B cell (primary cell): ENCODE measurements around the gene PHC3. TPM values are rescaled to one million over a fixed set of nuclear protein-coding genes. Genes with fewer than 3 reads are reported as not detected.
A peak's percentile ranks its signal among the peaks of the same experiment; 100 is the strongest.

ENCODE experiments used
- ATAC-seq: fragments of 200-7000 bp; cut with Tn5 transposase; one replicate; pipeline ENCODE4 v1.10.0; 2021; ENCODE audit warnings: low read depth, mild to moderate bottlenecking, moderate number of reproducible peaks, moderate library complexity
- CTCF ChIA-PET: fragments of 350-600 bp; sonication (Branson Sonifier 250); formaldehyde crosslinking; loops from one replicate; lab custom pipeline; 2021; ENCODE audit warnings: antibody characterized with exemption, inconsistent platforms; lab: Charles Lee
- POLR2A ChIA-PET: fragments of 350-600 bp; sonication (Branson Sonifier 250); formaldehyde crosslinking; loops from one replicate; lab custom pipeline; 2021; ENCODE audit warnings: antibody characterized with exemption; lab: Charles Lee
- DNase-seq: peaks from one replicate; pipeline ENCODE4 v3.0.0; 2013
- H2AFZ ChIP-seq: 2 replicates; pipeline ENCODE4 v1.6.1; 2012; ENCODE audit warnings: mild to moderate bottlenecking, low read depth, low read length; ENCODE audit not compliant: insufficient read depth, poor library complexity, severe bottlenecking
- H3K27ac ChIP-seq, 2 donors: 1 replicate in 1 of 2; 2 replicates in 1 of 2; pipeline ENCODE4 v1.5.1; 2012 to 2013; ENCODE audit warnings: low read length in 2 of 2, mild to moderate bottlenecking in 2 of 2, moderate library complexity in 1 of 2
- H3K27me3 ChIP-seq, 4 experiments: fragments of 200-600 bp in 1 of 4; sonication (generic) in 1 of 4; replicated peaks in 1 of 4; 1 replicate in 2 of 4; 2 replicates in 2 of 4; pipeline versions ENCODE4 v1.6.1 to v1.7.0; 2013 to 2016; ENCODE audit warnings: low read length in 3 of 4, mild to moderate bottlenecking in 2 of 4, mixed read lengths in 1 of 4, moderate library complexity in 1 of 4; ENCODE audit not compliant: insufficient read depth in 4 of 4, control insufficient read depth in 3 of 4; ENCODE audit errors: control extremely low read depth in 1 of 4
- H3K36me3 ChIP-seq, 2 experiments: replicated peaks in 1 of 2; 1 replicate in 1 of 2; 2 replicates in 1 of 2; pipeline versions ENCODE4 v1.6.1 to v1.7.1; 2013; ENCODE audit warnings: low read length in 1 of 2; ENCODE audit not compliant: insufficient read depth in 2 of 2, control insufficient read depth in 1 of 2; ENCODE audit errors: control extremely low read depth in 1 of 2, extremely low read depth in 1 of 2
- H3K4me1 ChIP-seq, 2 donors: fragments of 200-600 bp in 1 of 2; sonication (generic) in 1 of 2; 1 replicate in 1 of 2; 2 replicates in 1 of 2; pipeline versions ENCODE4 v1.5.1 to v1.6.1; 2013 to 2017; ENCODE audit warnings: low read length in 2 of 2; ENCODE audit not compliant: control insufficient read depth in 2 of 2, insufficient read depth in 2 of 2
- H3K4me2 ChIP-seq: replicated peaks from 2 replicates; pipeline ENCODE3; 2012; ENCODE audit warnings: mild to moderate bottlenecking, low read depth, low read length; ENCODE audit not compliant: poor library complexity, severe bottlenecking
- H3K4me3 ChIP-seq, 5 experiments: fragments of 200-600 bp in 1 of 5; sonication (generic) in 1 of 5; 1 replicate in 3 of 5; 2 replicates in 2 of 5; pipeline versions ENCODE4 v1.5.1 to v1.7.0; 2011 to 2016; ENCODE audit warnings: low read length in 4 of 5, mild to moderate bottlenecking in 4 of 5, low read depth in 2 of 5, control low read depth in 1 of 5, moderate library complexity in 1 of 5; ENCODE audit not compliant: insufficient read depth in 1 of 5; ENCODE audit errors: control extremely low read depth in 1 of 5, extremely low read depth in 1 of 5
- H3K79me2 ChIP-seq: fragments of 200-600 bp; sonication (generic); one replicate; pipeline ENCODE4 v1.6.0; 2016; ENCODE audit warnings: low read length; ENCODE audit not compliant: control insufficient read depth, insufficient read depth
- H3K9ac ChIP-seq: fragments of 200-600 bp; sonication (generic); 2 replicates; pipeline ENCODE4 v1.6.1; 2017; ENCODE audit warnings: mild to moderate bottlenecking, low read length, moderate library complexity
- H3K9me3 ChIP-seq, 3 donors: one replicate each; pipeline versions ENCODE4 v1.6.1 to v1.7.1; 2013; ENCODE audit warnings: low read length in 2 of 3; ENCODE audit not compliant: control insufficient read depth in 2 of 3, insufficient read depth in 1 of 3; ENCODE audit errors: control extremely low read depth in 1 of 3
- H4K20me1 ChIP-seq: 2 replicates; pipeline ENCODE4 v1.6.0; 2012; ENCODE audit warnings: mild to moderate bottlenecking, low read length; ENCODE audit not compliant: insufficient read depth, control insufficient read depth, poor library complexity, severe bottlenecking
- H3K27ac Mint-ChIP-seq: one replicate; pipeline ENCODE4 v1.8.0; 2021; ENCODE audit warnings: mixed read lengths
- H3K27me3 Mint-ChIP-seq: one replicate; pipeline ENCODE4 v1.8.0; 2021; ENCODE audit warnings: mixed read lengths
- H3K4me1 Mint-ChIP-seq: one replicate; pipeline ENCODE4 v1.8.0; 2021; ENCODE audit warnings: mixed read lengths
- H3K4me3 Mint-ChIP-seq: one replicate; pipeline ENCODE4 v1.8.0; 2021; ENCODE audit warnings: mixed read lengths
- H3K9me3 Mint-ChIP-seq: one replicate; pipeline ENCODE4 v1.8.0; 2022; ENCODE audit warnings: mixed read lengths; ENCODE audit not compliant: insufficient read depth
- CTCF ChIP-seq: fragments of 200-600 bp; IDR thresholded peaks from one replicate; pipeline ENCODE4 v1.8.0; 2022; ENCODE audit warnings: antibody characterized with exemption, mild to moderate bottlenecking
- EZH2 ChIP-seq: IDR thresholded peaks from 2 replicates; pipeline ENCODE4 v1.6.1; 2012; ENCODE audit warnings: borderline replicate concordance, low read depth, mild to moderate bottlenecking, moderate library complexity, low read length; ENCODE audit not compliant: insufficient read depth, poor library complexity, severe bottlenecking
- WGBS: methylation state at CpG from one replicate; pipeline ENCODE4 v1.1.5; 2013; ENCODE audit warnings: missing lambda C conversion rate; ENCODE audit not compliant: insufficient coverage; 5-methylcytosine and 5-hydroxymethylcytosine counted together
- intact Hi-C: fragments of 100-400 bp; cut with micrococcal nuclease; formaldehyde crosslinking; loops from one replicate; pipeline ENCODE4 v1.10.0; 2022
- polyA plus RNA-seq: library from polyadenylated mRNA; depleted of rRNA; stranded (reverse); fragments of >200 nt; gene quantifications from 2 replicates; pipeline ENCODE4 v1.2.3, GENCODE V29; 2012
- total RNA-seq, 2 donors: library from RNA; stranded (reverse); fragments of 120-200 nt in 1 of 2; gene quantifications; 1 replicate in 1 of 2; 2 replicates in 1 of 2; pipeline versions ENCODE4 v1.2.3 to v1.2.4, GENCODE V29; 2013 to 2022

PHC3 gene
- total and polyA plus RNA-seq, 2 donors (not counting 1 experiment from before 2014, with no cell fraction given): 51.8 to 159 TPM

GRCh38 chr3:170057550-170057949 lies 124.0 kb downstream of the PHC3 start:
- Histone ChIP-seq H3K27me3 (no peaks in the 10 kb centered on the region), H3K9ac (no peak overlapping the region), H4K20me1 (no peaks in the 10 kb centered on the region), H3K4me1 (peaks cover 23 to 25% of the 10 kb centered on the region in 2 donors), H3K4me3 (no peak overlapping the region), H3K4me2 (peak overlapping the region; percentile 55), H3K27ac (no peak overlapping the region), H3K79me2 (peaks cover 48% of the 10 kb centered on the region), H3K9me3 (no peaks in the 10 kb centered on the region), H2AFZ (no peak overlapping the region), H3K36me3 (peaks cover under 1 to 3% of the 10 kb centered on the region in 2 experiments)
- Mint-ChIP-seq H3K9me3 (no peaks in the 10 kb centered on the region), H3K4me3 (peak overlapping the region; percentile 52), H3K27ac (peak overlapping the region; percentile 64), H3K4me1 (peaks cover 38% of the 10 kb centered on the region), H3K27me3 (no peaks in the 10 kb centered on the region)
- ATAC-seq: no peak
- CTCF ChIA-PET: interaction anchor here (0.7 to 3.4 kb wide), 5 partner anchors 18 to 194 kb away, joined by 3 to 17 read pairs (median 3); partner anchors contain the start of gene GPR160
- intact Hi-C loops: loop anchor here (5.0 kb wide), 1 partner anchor 90 kb away; the partner anchor contains the start of gene SEC62
- WGBS: 100% methylated on average over 2 of the region's 3 CpGs
- no peak for TF ChIP-seq EZH2
- TF ChIP-seq CTCF: no peak
- POLR2A ChIA-PET: interaction anchor here (0.5 kb wide), 1 partner anchor 227 kb away, joined by 9 read pairs; no protein-coding TSS in a partner anchor
- no peak for DNase-seq

GRCh38 chr3:170056710-170057454 lies 124.7 kb downstream of the PHC3 start:
- DNase-seq (no peak), ATAC-seq (peak; percentile 35)
- no peak overlapping the region for H3K4me3 ChIP-seq
- ChIA-PET POLR2A (interaction anchor here (0.7 kb wide), 1 partner anchor 11 kb away, joined by 3 read pairs; no protein-coding TSS in a partner anchor), CTCF (interaction anchor here (1.0 to 3.4 kb wide), 4 partner anchors 18 to 127 kb away, joined by 3 to 17 read pairs (median 4); partner anchors contain the start of gene GPR160)
- H3K9ac ChIP-seq: no peak overlapping the region
- no peaks in the 10 kb centered on the region for H3K9me3 Mint-ChIP-seq
- WGBS: 80% methylated on average over 1 of the region's 3 CpGs
- no peak for TF ChIP-seq CTCF
- TF ChIP-seq EZH2: no peak
- H3K4me2 ChIP-seq: peak overlapping the region; percentile 55
- H4K20me1 ChIP-seq: no peaks in the 10 kb centered on the region
- peaks cover 38% of the 10 kb centered on the region for H3K4me1 Mint-ChIP-seq
- H3K4me3 Mint-ChIP-seq: peak overlapping the region; percentile 16
- intact Hi-C loops: loop anchor here (5.0 kb wide), 1 partner anchor 90 kb away; the partner anchor contains the start of gene SEC62
- H2AFZ ChIP-seq: no peak overlapping the region
- no peak overlapping the region for H3K27ac Mint-ChIP-seq
- H3K27ac ChIP-seq: no peak overlapping the region
- peaks cover 23 to 25% of the 10 kb centered on the region in 2 donors for H3K4me1 ChIP-seq
- H3K27me3 Mint-ChIP-seq: no peaks in the 10 kb centered on the region
- H3K79me2 ChIP-seq: peaks cover 54% of the 10 kb centered on the region
- H3K9me3 ChIP-seq: no peaks in the 10 kb centered on the region
- H3K27me3 ChIP-seq: no peaks in the 10 kb centered on the region
- no peaks in the 10 kb centered on the region for H3K36me3 ChIP-seq
